ENCODE data around the gene RASSF5. TPM values are rescaled to one million over a fixed set of nuclear protein-coding genes. Genes with fewer than 3 reads are reported as not detected.
A peak's percentile ranks its signal among the peaks of the same experiment; 100 is the strongest.

The RASSF5 gene
- polyA plus RNA-seq, 1 of the 3 experiments (the other 2 are of a cell fraction), result 2.2 TPM

DNA sequence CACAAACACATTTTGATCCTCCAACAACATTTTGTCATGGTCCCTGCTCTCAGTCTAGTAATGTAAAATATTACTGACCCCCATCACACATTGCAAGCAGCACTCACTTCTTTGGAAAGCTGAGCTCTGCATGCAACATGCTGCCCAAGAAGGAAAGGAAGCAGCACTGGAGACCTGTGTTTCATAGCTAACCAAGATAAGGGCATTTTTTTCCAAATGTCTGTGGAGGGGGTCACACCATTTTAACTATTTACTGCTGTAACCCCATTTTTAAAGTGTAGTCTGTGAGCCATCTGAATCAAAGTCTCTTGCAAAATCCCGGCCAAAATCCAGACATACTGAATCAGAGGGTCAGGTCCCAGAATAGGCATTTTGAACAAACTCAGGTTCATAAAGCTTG is 4.5 kb upstream of the RASSF5 start:
- ChIA-PET CTCF (interaction anchor here (1.2 to 5.2 kb wide), 6 partner anchors 12 to 81 kb away, joined by 6 to 37 read pairs (median 12); no protein-coding TSS in a partner anchor), POLR2A (no interaction called here)
- Histone ChIP-seq H4K20me1 (ENCODE audit: insufficient read depth) (no peaks in the 10 kb centered on the region), H2AFZ (ENCODE audit: low read depth) (no peak overlapping the region), H3K79me2 (ENCODE audit: insufficient read depth) (no peaks in the 10 kb centered on the region), H3K27ac (ENCODE audit: low read depth in 2 of 2, low read length in 1 of 2) (no peak overlapping the region), H3K4me3 (ENCODE audit: low read depth in 2 of 2, low read length in 1 of 2) (no peak overlapping the region), H3F3A (replicated peaks; ENCODE audit: insufficient read depth) (peaks cover 28% of the 10 kb centered on the region), H3K4me1 (ENCODE audit: control insufficient read depth in 1 of 2, insufficient read depth in 2 of 2, low read depth in 1 of 2, low read length in 1 of 2) (peaks cover 15 to 22% of the 10 kb centered on the region in 2 experiments; a peak in 3 of 4 replicates), H3K27me3 (ENCODE audit: insufficient read depth) (no peaks in the 10 kb centered on the region), H3K9me2 (no peaks in the 10 kb centered on the region), H3K4me2 (no peak overlapping the region), H3K9ac (no peak overlapping the region), H3K36me3 (replicated peaks in 1 of 2; ENCODE audit: control insufficient read depth in 1 of 2, insufficient read depth in 2 of 2, low read length in 1 of 2) (no peaks in the 10 kb centered on the region), H3K9me3 (no peaks in the 10 kb centered on the region)
- 73% methylated on average over 1 of the region's 1 CpG for WGBS (ENCODE audit: low lambda C conversion rate)
- no peak for DNase-seq
- TF ChIP-seq, protein P1, sequence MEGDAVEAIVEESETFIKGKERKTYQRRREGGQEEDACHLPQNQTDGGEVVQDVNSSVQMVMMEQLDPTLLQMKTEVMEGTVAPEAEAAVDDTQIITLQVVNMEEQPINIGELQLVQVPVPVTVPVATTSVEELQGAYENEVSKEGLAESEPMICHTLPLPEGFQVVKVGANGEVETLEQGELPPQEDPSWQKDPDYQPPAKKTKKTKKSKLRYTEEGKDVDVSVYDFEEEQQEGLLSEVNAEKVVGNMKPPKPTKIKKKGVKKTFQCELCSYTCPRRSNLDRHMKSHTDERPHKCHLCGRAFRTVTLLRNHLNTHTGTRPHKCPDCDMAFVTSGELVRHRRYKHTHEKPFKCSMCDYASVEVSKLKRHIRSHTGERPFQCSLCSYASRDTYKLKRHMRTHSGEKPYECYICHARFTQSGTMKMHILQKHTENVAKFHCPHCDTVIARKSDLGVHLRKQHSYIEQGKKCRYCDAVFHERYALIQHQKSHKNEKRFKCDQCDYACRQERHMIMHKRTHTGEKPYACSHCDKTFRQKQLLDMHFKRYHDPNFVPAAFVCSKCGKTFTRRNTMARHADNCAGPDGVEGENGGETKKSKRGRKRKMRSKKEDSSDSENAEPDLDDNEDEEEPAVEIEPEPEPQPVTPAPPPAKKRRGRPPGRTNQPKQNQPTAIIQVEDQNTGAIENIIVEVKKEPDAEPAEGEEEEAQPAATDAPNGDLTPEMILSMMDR (IDR thresholded peaks at IDR 0.05), result no peak
- no peak for TF ChIP-seq SMC3 (IDR thresholded peaks at IDR 0.05; ENCODE audit: low read depth, low read length)
- no peak for TF ChIP-seq FOXJ3 (CRISPR knock-in tag; IDR thresholded peaks at IDR 0.05)
- TF ChIP-seq, protein P2, sequence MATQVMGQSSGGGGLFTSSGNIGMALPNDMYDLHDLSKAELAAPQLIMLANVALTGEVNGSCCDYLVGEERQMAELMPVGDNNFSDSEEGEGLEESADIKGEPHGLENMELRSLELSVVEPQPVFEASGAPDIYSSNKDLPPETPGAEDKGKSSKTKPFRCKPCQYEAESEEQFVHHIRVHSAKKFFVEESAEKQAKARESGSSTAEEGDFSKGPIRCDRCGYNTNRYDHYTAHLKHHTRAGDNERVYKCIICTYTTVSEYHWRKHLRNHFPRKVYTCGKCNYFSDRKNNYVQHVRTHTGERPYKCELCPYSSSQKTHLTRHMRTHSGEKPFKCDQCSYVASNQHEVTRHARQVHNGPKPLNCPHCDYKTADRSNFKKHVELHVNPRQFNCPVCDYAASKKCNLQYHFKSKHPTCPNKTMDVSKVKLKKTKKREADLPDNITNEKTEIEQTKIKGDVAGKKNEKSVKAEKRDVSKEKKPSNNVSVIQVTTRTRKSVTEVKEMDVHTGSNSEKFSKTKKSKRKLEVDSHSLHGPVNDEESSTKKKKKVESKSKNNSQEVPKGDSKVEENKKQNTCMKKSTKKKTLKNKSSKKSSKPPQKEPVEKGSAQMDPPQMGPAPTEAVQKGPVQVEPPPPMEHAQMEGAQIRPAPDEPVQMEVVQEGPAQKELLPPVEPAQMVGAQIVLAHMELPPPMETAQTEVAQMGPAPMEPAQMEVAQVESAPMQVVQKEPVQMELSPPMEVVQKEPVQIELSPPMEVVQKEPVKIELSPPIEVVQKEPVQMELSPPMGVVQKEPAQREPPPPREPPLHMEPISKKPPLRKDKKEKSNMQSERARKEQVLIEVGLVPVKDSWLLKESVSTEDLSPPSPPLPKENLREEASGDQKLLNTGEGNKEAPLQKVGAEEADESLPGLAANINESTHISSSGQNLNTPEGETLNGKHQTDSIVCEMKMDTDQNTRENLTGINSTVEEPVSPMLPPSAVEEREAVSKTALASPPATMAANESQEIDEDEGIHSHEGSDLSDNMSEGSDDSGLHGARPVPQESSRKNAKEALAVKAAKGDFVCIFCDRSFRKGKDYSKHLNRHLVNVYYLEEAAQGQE (IDR thresholded peaks at IDR 0.05; ENCODE audit: low read depth, low read length), result no peak
- no peak for TF ChIP-seq FOXM1 (IDR thresholded peaks at IDR 0.05; ENCODE audit: low read depth)
- no peak for TF ChIP-seq TCF12 (IDR thresholded peaks at IDR 0.05)
- TF ChIP-seq, protein P3, sequence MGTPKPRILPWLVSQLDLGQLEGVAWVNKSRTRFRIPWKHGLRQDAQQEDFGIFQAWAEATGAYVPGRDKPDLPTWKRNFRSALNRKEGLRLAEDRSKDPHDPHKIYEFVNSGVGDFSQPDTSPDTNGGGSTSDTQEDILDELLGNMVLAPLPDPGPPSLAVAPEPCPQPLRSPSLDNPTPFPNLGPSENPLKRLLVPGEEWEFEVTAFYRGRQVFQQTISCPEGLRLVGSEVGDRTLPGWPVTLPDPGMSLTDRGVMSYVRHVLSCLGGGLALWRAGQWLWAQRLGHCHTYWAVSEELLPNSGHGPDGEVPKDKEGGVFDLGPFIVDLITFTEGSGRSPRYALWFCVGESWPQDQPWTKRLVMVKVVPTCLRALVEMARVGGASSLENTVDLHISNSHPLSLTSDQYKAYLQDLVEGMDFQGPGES (IDR thresholded peaks at IDR 0.05; ENCODE audit: low read depth, low read length), result no peak

DNA sequence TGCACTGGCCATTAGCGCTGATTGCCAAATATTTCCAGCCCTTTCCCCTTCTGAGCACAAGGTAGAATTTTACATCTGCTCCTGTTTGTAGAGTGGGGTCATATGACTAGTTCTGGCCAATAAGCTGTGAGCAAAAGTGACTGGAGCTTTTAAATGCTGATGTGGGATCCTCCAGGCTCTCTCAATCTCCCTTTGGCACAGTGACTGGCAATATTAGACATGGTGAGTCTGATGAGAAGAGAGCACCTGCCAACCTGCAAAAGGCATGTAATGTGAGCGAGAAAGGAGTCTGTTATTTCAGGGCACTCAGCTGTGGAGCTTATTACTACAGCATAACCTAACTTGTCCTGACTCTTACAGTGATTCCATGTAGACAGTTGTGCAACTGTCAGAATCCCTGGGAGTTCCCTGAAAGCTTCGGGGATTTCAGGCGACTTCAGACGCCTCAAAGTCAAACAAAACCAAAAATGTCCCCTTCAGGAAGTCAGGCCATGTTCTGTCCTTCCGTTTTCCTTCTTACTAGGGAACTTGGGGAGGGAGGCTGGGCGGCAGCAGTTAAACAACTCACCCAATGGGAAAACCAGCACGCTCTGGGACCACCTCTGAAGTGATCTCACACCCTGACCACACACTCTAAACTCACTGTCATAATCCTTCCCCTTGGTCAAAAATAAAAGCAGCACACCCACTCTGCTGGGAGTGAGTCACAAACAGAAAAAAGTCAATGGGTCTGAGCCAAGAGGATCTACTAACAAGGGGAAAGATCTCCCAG is 3.6 kb upstream of the RASSF5 start:
- ChIA-PET CTCF (interaction anchor here (0.7 to 5.2 kb wide), 6 partner anchors 9 to 81 kb away, joined by 3 to 26 read pairs (median 12); no protein-coding TSS in a partner anchor), POLR2A (no interaction called here)
- Histone ChIP-seq H3K79me2 (ENCODE audit: insufficient read depth) (no peaks in the 10 kb centered on the region), H3K4me3 (ENCODE audit: low read depth in 2 of 2, low read length in 1 of 2) (no peak overlapping the region), H4K20me1 (ENCODE audit: insufficient read depth) (no peaks in the 10 kb centered on the region), H3K9ac (peak overlapping the region; percentile 13; the same call in 1 of the 2 replicates), H2AFZ (ENCODE audit: low read depth) (peak overlapping the region; percentile 56; the same call in 1 of the 2 replicates), H3K27me3 (ENCODE audit: insufficient read depth) (no peaks in the 10 kb centered on the region), H3K4me2 (peak overlapping the region; percentile 65), H3F3A (replicated peaks; ENCODE audit: insufficient read depth) (peaks cover 28% of the 10 kb centered on the region), H3K27ac (ENCODE audit: low read depth in 2 of 2, low read length in 1 of 2) (peak overlapping the region; percentile 39 to 82; a peak in 3 of 4 replicates), H3K9me2 (no peaks in the 10 kb centered on the region), H3K9me3 (no peaks in the 10 kb centered on the region), H3K4me1 (ENCODE audit: control insufficient read depth in 1 of 2, insufficient read depth in 2 of 2, low read depth in 1 of 2, low read length in 1 of 2) (peaks cover 16 to 22% of the 10 kb centered on the region in 2 experiments; a peak in 3 of 4 replicates), H3K36me3 (replicated peaks in 1 of 2; ENCODE audit: control insufficient read depth in 1 of 2, insufficient read depth in 2 of 2, low read length in 1 of 2) (no peaks in the 10 kb centered on the region)
- no peak for DNase-seq
- WGBS (ENCODE audit: low lambda C conversion rate), result 36% methylated on average over 8 of the region's 8 CpGs
- TF ChIP-seq, protein P4, sequence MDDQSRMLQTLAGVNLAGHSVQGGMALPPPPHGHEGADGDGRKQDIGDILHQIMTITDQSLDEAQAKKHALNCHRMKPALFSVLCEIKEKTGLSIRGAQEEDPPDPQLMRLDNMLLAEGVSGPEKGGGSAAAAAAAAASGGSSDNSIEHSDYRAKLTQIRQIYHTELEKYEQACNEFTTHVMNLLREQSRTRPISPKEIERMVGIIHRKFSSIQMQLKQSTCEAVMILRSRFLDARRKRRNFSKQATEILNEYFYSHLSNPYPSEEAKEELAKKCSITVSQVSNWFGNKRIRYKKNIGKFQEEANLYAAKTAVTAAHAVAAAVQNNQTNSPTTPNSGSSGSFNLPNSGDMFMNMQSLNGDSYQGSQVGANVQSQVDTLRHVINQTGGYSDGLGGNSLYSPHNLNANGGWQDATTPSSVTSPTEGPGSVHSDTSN (IDR thresholded peaks at IDR 0.05), result no peak; the same call in 1 of the 2 replicates
- peak; percentile 77 for TF ChIP-seq TCF12 (IDR thresholded peaks at IDR 0.05)
- TF ChIP-seq YY1 (IDR thresholded peaks at IDR 0.05; ENCODE audit: low read depth), result no peak
- TF ChIP-seq POLR2AphosphoS5 (IDR thresholded peaks at IDR 0.05; ENCODE audit: low read depth, low read length), result peak; percentile 34; the same call in 1 of the 2 replicates
- no peak for TF ChIP-seq CHD2 (IDR thresholded peaks at IDR 0.05; ENCODE audit: low read length, partially characterized antibody)
- no peak for TF ChIP-seq RFX5 (IDR thresholded peaks at IDR 0.05; ENCODE audit: low read length)
- TF ChIP-seq, protein P5, sequence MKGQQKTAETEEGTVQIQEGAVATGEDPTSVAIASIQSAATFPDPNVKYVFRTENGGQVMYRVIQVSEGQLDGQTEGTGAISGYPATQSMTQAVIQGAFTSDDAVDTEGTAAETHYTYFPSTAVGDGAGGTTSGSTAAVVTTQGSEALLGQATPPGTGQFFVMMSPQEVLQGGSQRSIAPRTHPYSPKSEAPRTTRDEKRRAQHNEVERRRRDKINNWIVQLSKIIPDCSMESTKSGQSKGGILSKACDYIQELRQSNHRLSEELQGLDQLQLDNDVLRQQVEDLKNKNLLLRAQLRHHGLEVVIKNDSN (IDR thresholded peaks at IDR 0.05; ENCODE audit: borderline replicate concordance, low read depth), result peak; percentile 44
- TF ChIP-seq, protein P1 (IDR thresholded peaks at IDR 0.05), result no peak
- TF ChIP-seq FOXJ3 (CRISPR knock-in tag; IDR thresholded peaks at IDR 0.05), result no peak
